A549 (cell line): ENCODE measurements around the gene CSPG4. TPM values are rescaled to one million over a fixed set of nuclear protein-coding genes. Genes with fewer than 3 reads are reported as not detected.

Experiments
- ATAC-seq, 2 experiments: fragments of 200-7000 bp in 1 of 2; fragments of >200 bp in 1 of 2; cut with Nextera tagmentation in 1 of 2; cut with Tn5 transposase in 1 of 2; 3 replicates each; pipeline versions ENCODE4 v1.8.0 to v1.9.1; 2018 to 2020; ENCODE audit warnings: mild to moderate bottlenecking in 1 of 2, moderate library complexity in 1 of 2
- CTCF ChIA-PET: fragments of 300-600 bp; sonication (Branson Sonifier 250); formaldehyde crosslinking; extraction: SDS; loops from one replicate; lab custom pipeline; 2021; ENCODE audit warnings: antibody characterized with exemption, inconsistent platforms; lab: Yijun Ruan, JAX
- POLR2A ChIA-PET: fragments of 350-600 bp; formaldehyde crosslinking; extraction: SDS; loops from one replicate; lab custom pipeline; 2021; ENCODE audit warnings: antibody characterized with exemption, inconsistent platforms; lab: Yijun Ruan, JAX
- DNase-seq, 2 experiments: peaks; one replicate each; pipeline versions ENCODE4 v3.0.0 to v3.0.0-alpha.2; 2011 to 2016; ENCODE audit warnings: low read depth in 1 of 2, low spot score in 1 of 2
- FAIRE-seq: peaks from 2 replicates; lab custom pipeline; 2011; peaks lifted over from hg19 to GRCh38; lab: Jason Lieb, UNC
- H3K27ac ChIP-seq, 2 experiments: fragments of >200 bp; sonication (Bioruptor Twin); formaldehyde crosslinking; 3 replicates each; pipeline ENCODE4 v1.5.1; 2016 to 2017
- H3K4me1 ChIP-seq: fragments of >200 bp; sonication (Bioruptor Twin); formaldehyde crosslinking; 3 replicates; pipeline ENCODE4 v1.6.1; 2016
- H3K4me2 ChIP-seq: fragments of >200 bp; sonication (Bioruptor Twin); formaldehyde crosslinking; 3 replicates; pipeline ENCODE4 v1.6.1; 2016
- H3K4me3 ChIP-seq: fragments of >200 bp; sonication (Bioruptor Twin); formaldehyde crosslinking; 3 replicates; pipeline ENCODE4 v1.5.1; 2016
- H3K9me3 ChIP-seq: fragments of >200 bp; sonication (Bioruptor Twin); formaldehyde crosslinking; 3 replicates; pipeline ENCODE4 v1.6.1; 2016
- BHLHE40 ChIP-seq: IDR thresholded peaks from 2 replicates; pipeline ENCODE4 v1.6.1; 2012; ENCODE audit warnings: low read depth, low read length, inconsistent platforms
- CBX8 ChIP-seq: fragments of 200-600 bp; sonication (generic); IDR thresholded peaks from 2 replicates; pipeline ENCODE4 v1.6.1; 2016
- CEBPB ChIP-seq, 2 experiments: fragments of >200 bp in 1 of 2; sonication (Bioruptor Twin) in 1 of 2; formaldehyde crosslinking in 1 of 2; IDR thresholded peaks; 2 replicates each; pipeline ENCODE4 v1.6.1; 2012 to 2016
- CHD2 ChIP-seq: fragments of 150-350 bp; IDR thresholded peaks from 2 replicates; pipeline ENCODE4 v1.6.1; 2014; ENCODE audit warnings: low read length; ENCODE audit not compliant: partially characterized antibody
- CHD4 ChIP-seq: fragments of 200-600 bp; sonication (generic); IDR thresholded peaks from 2 replicates; pipeline ENCODE4 v1.6.1; 2016; ENCODE audit warnings: antibody characterized with exemption, mild to moderate bottlenecking, borderline replicate concordance
- CTCF ChIP-seq: fragments of >200 bp; sonication (Bioruptor Twin); formaldehyde crosslinking; IDR thresholded peaks from 3 replicates; pipeline ENCODE4 v1.5.1; 2016
- EHF ChIP-seq: fragments of 250-450 bp; sonication (Bioruptor Pico); IDR thresholded peaks from 2 replicates; pipeline ENCODE4 v1.5.0; 2020; ENCODE audit warnings: mild to moderate bottlenecking
- EP300 ChIP-seq, 2 experiments: fragments of >200 bp; sonication (Bioruptor Twin); formaldehyde crosslinking; IDR thresholded peaks; 2 replicates in 1 of 2; 3 replicates in 1 of 2; pipeline ENCODE4 v1.6.1; 2016 to 2017
- ESRRA ChIP-seq: fragments of 150-350 bp; IDR thresholded peaks from 2 replicates; pipeline ENCODE4 v1.6.1; 2014; ENCODE audit warnings: mild to moderate bottlenecking, low read length, borderline replicate concordance
- FOSB ChIP-seq: fragments of 250-450 bp; sonication (Bioruptor Pico); IDR thresholded peaks from 2 replicates; pipeline ENCODE4 v1.5.0; 2020; ENCODE audit warnings: mild to moderate bottlenecking, moderate library complexity
- FOSL2 ChIP-seq, 2 experiments: fragments of 450-650 bp in 1 of 2; fragments of >200 bp in 1 of 2; sonication (Bioruptor Twin) in 1 of 2; formaldehyde crosslinking; IDR thresholded peaks; 2 replicates each; pipeline versions ENCODE4 v1.5.0 to v1.6.1; 2016 to 2020; ENCODE audit warnings: mild to moderate bottlenecking in 1 of 2, moderate library complexity in 1 of 2
- FOXS1 ChIP-seq: fragments of 250-450 bp; sonication (Bioruptor Pico); IDR thresholded peaks from 2 replicates; pipeline ENCODE4 v1.5.0; 2020; ENCODE audit warnings: mild to moderate bottlenecking, moderate library complexity
- GATA3 ChIP-seq: IDR thresholded peaks from 2 replicates; pipeline ENCODE4 v1.6.1; 2012; ENCODE audit warnings: borderline replicate concordance
- HDAC2 ChIP-seq: fragments of 200-600 bp; sonication (generic); IDR thresholded peaks from 2 replicates; pipeline ENCODE4 v1.6.1; 2016
- HOXA7 ChIP-seq: fragments of 250-450 bp; sonication (Bioruptor Pico); IDR thresholded peaks from 2 replicates; pipeline ENCODE4 v1.5.0; 2020; ENCODE audit warnings: mild to moderate bottlenecking, moderate library complexity
- HOXB13 ChIP-seq: fragments of 250-450 bp; sonication (Bioruptor Pico); IDR thresholded peaks from 2 replicates; pipeline ENCODE4 v1.5.0; 2020; ENCODE audit warnings: low read depth, mild to moderate bottlenecking, moderate library complexity
- JUN ChIP-seq, 2 experiments: fragments of >200 bp; sonication (Bioruptor Twin); formaldehyde crosslinking; IDR thresholded peaks; 2 replicates in 1 of 2; 3 replicates in 1 of 2; pipeline ENCODE4 v1.6.1; 2016 to 2017
- JUNB ChIP-seq: fragments of >200 bp; sonication (Bioruptor Twin); formaldehyde crosslinking; IDR thresholded peaks from 2 replicates; pipeline ENCODE4 v1.6.1; 2016
- KDM1A ChIP-seq: fragments of 200-600 bp; sonication (generic); IDR thresholded peaks from 2 replicates; pipeline ENCODE4 v1.6.1; 2016; ENCODE audit warnings: low read depth, mild to moderate bottlenecking
- KDM5A ChIP-seq: fragments of 200-600 bp; sonication (generic); IDR thresholded peaks from 2 replicates; pipeline ENCODE4 v1.6.1; 2016; ENCODE audit warnings: antibody characterized with exemption, mild to moderate bottlenecking
- MAFK ChIP-seq: fragments of 450-650 bp; IDR thresholded peaks from 2 replicates; pipeline ENCODE4 v1.6.1; 2014; ENCODE audit not compliant: partially characterized antibody
- MAX ChIP-seq: IDR thresholded peaks from 2 replicates; pipeline ENCODE4 v1.6.1; 2012
- MYC ChIP-seq: IDR thresholded peaks from 2 replicates; pipeline ENCODE4 v1.6.1; 2012; ENCODE audit warnings: mild to moderate bottlenecking, inconsistent platforms, low read length, improper control_type of control experiment, borderline replicate concordance
- NFE2L2 ChIP-seq: fragments of 150-350 bp; conservative IDR thresholded peaks from 2 replicates; pipeline ENCODE4 v1.6.1; 2014; ENCODE audit warnings: low read length
- POLR2A ChIP-seq: IDR thresholded peaks from 2 replicates; pipeline ENCODE4 v1.6.1; 2012; ENCODE audit warnings: mild to moderate bottlenecking, low read length
- RFX5 ChIP-seq: fragments of 450-650 bp; IDR thresholded peaks from 2 replicates; pipeline ENCODE4 v1.7.1; 2014; ENCODE audit warnings: antibody characterized with exemption, mild to moderate bottlenecking, moderate library complexity
- SMC3 ChIP-seq: fragments of >200 bp; sonication (Bioruptor Twin); formaldehyde crosslinking; IDR thresholded peaks from 3 replicates; pipeline ENCODE4 v1.6.1; 2018; ENCODE audit warnings: inconsistent platforms
- SREBF2 ChIP-seq: fragments of 450-650 bp; IDR thresholded peaks from 2 replicates; pipeline ENCODE4 v1.6.1; 2014; ENCODE audit warnings: mild to moderate bottlenecking, moderate library complexity
- TFCP2L1 ChIP-seq: fragments of 250-450 bp; sonication (Bioruptor Pico); IDR thresholded peaks from 2 replicates; pipeline ENCODE4 v1.5.0; 2021; ENCODE audit warnings: mild to moderate bottlenecking
- ZC3H11A ChIP-seq: fragments of 450-650 bp; IDR thresholded peaks from 2 replicates; pipeline ENCODE4 v1.6.1; 2014; ENCODE audit warnings: antibody characterized with exemption, mild to moderate bottlenecking
- ZFP36 ChIP-seq: fragments of 450-650 bp; IDR thresholded peaks from 2 replicates; pipeline ENCODE4 v1.6.1; 2014; ENCODE audit warnings: borderline replicate concordance; ENCODE audit not compliant: partially characterized antibody
- ZNF302 ChIP-seq: fragments of 250-450 bp; sonication (Bioruptor Pico); IDR thresholded peaks from 2 replicates; pipeline ENCODE4 v1.9.0; 2021; ENCODE audit warnings: inconsistent platforms, mild to moderate bottlenecking, moderate library complexity
- WGBS: methylation state at CpG from one replicate; pipeline ENCODE4 v1.1.6; 2017; ENCODE audit errors: missing lambda C conversion rate; 5-methylcytosine and 5-hydroxymethylcytosine counted together
- polyA plus RNA-seq, 4 experiments: library from polyadenylated mRNA; depleted of rRNA in 3 of 4; stranded (reverse); fragments of >200 nt; fragmentation: RNase III in 1 of 4; extraction: RNeasy Plus Mini Kit Qiagen cat#74134 plus additional on column Dnase treatment in 1 of 4; gene quantifications; 2 replicates in 3 of 4; 3 replicates in 1 of 4; pipeline ENCODE4 v1.2.3, GENCODE V29; 2011 to 2017
- TF ChIP-seq, protein P1 (sequence below): fragments of 250-450 bp; sonication (Bioruptor Pico); IDR thresholded peaks from 2 replicates; pipeline ENCODE4 v1.5.0; 2021; ENCODE audit warnings: mild to moderate bottlenecking, moderate library complexity, borderline replicate concordance
- TF ChIP-seq, protein P2 (sequence below): fragments of 250-450 bp; sonication (Bioruptor Pico); IDR thresholded peaks from 2 replicates; pipeline ENCODE4 v1.5.0; 2020; ENCODE audit warnings: low read depth, mild to moderate bottlenecking, moderate library complexity
- TF ChIP-seq, protein P3 (sequence below): fragments of 450-650 bp; IDR thresholded peaks from 2 replicates; pipeline ENCODE4 v1.6.1; 2014; ENCODE audit warnings: antibody characterized with exemption
- TF ChIP-seq, protein P4 (sequence below): IDR thresholded peaks from 2 replicates; pipeline ENCODE4 v1.6.1; 2012

The CSPG4 gene
- polyA plus RNA-seq, 2 of the 4 experiments (the other 2 are of a cell fraction), result 0.01 to 0.06 TPM

DNA sequence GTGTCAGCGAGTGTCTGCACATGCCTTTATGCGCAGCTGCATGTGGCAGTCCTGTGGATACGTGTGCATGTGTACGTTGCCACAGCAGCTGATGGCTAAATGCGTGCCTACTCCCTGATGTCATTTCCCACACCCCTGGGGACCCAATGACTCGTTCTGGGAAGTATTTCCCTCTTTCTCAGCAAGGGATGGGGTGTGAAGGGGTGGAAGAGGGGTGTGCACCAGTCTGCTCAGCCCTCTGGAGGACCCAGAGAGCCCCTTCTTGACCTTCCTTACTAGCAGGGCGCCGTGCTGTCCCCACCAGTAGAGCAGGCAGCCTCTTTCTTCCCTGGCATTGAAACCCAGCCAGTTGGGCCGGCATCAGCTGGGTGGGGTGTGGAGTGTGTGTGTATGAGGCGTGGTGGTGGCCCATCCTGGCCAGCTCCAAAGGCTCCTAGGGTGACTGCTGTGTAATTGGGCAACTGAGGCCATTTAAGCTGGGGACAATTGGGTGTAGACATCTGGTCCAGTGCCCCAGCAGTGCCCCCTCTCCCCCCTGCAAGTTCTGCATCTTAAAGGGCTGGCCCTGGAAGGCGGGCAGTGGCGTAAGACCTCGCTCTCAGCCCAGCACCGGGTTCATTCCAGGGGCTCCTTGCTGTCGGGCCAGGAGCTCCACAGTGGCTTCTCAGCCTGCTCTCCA is 45.7 kb downstream of the CSPG4 start:
- ATAC-seq, result peak; percentile 85
- H3K9me3 ChIP-seq, result no peaks in the 10 kb centered on the region
- ChIA-PET POLR2A (interaction anchor here (0.7 to 2.2 kb wide), 3 partner anchors 20 to 135 kb away, joined by 3 to 14 read pairs (median 3); partner anchors contain the start of genes IMP3 and SNX33), CTCF (interaction anchor here (0.8 to 23.4 kb wide), 11 partner anchors 9 to 299 kb away, joined by 3 to 394 read pairs (median 8); partner anchors contain the start of genes IMP3, PTPN9, SNUPN and SNX33)
- DNase-seq, result peak; percentile 96 to 98
- H3K4me3 ChIP-seq, result no peak overlapping the region
- peak overlapping the region; percentile 55 for H3K4me2 ChIP-seq
- 44% methylated on average over 15 of the region's 15 CpGs for WGBS
- H3K4me1 ChIP-seq, result peaks cover 65% of the 10 kb centered on the region
- peak; percentile 98 for FAIRE-seq
- peak overlapping the region; percentile 70 to 83 for H3K27ac ChIP-seq
- TF ChIP-seq KDM1A (no peak), JUN (IDR thresholded peaks at IDR 0.05) (peak in 1 of 2 experiments; percentile 55; a peak in 2 of 5 replicates), MAX (peak; percentile 97), HDAC2 (no peak), CHD2 (no peak), ZNF302 (CRISPR knock-in tag) (no peak), MAFK (no peak), ESRRA (no peak), KDM5A (no peak), FOSB (CRISPR knock-in tag) (no peak), CEBPB (IDR thresholded peaks at IDR 0.05) (0 out of 4 replicates have a peak, but pooled peaks of 1 of the 2 experiments have one; percentile 1), TFCP2L1 (CRISPR knock-in tag) (no peak), HOXB13 (CRISPR knock-in tag) (peak; percentile 91), EHF (CRISPR knock-in tag) (0 out of 2 replicates have a peak, but pooled peaks have one; percentile 53), BHLHE40 (peak; percentile 73; the same call in 1 of the 2 replicates), SMC3 (no peak), MYC (0 out of 2 replicates have a peak, but pooled peaks have one; percentile 59), RFX5 (no peak), CBX8 (no peak), ZC3H11A (no peak), NFE2L2 (no peak), POLR2A (no peak), CTCF (no peak), SREBF2 (no peak), ZFP36 (no peak), CHD4 (no peak), EP300 (IDR thresholded peaks at IDR 0.05) (peak; percentile 27 to 49; a peak in 3 of 5 replicates), JUNB (peak; percentile 47; the same call in 1 of the 2 replicates), FOXS1 (CRISPR knock-in tag) (peak; percentile 67; the same call in 1 of the 2 replicates), HOXA7 (CRISPR knock-in tag) (no peak), GATA3 (peak; percentile 73; the same call in 1 of the 2 replicates), FOSL2 (IDR thresholded peaks at IDR 0.05) (0 out of 2 replicates have a peak, but pooled peaks have one; percentile 17), FOSL2 (CRISPR knock-in tag; IDR thresholded peaks at IDR 0.05) (peak; percentile 95)
- TF ChIP-seq, protein P1, sequence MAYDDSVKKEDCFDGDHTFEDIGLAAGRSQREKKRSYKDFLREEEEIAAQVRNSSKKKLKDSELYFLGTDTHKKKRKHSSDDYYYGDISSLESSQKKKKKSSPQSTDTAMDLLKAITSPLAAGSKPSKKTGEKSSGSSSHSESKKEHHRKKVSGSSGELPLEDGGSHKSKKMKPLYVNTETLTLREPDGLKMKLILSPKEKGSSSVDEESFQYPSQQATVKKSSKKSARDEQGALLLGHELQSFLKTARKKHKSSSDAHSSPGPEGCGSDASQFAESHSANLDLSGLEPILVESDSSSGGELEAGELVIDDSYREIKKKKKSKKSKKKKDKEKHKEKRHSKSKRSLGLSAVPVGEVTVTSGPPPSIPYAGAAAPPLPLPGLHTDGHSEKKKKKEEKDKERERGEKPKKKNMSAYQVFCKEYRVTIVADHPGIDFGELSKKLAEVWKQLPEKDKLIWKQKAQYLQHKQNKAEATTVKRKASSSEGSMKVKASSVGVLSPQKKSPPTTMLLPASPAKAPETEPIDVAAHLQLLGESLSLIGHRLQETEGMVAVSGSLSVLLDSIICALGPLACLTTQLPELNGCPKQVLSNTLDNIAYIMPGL (CRISPR knock-in tag), result no peak
- TF ChIP-seq, protein P2, sequence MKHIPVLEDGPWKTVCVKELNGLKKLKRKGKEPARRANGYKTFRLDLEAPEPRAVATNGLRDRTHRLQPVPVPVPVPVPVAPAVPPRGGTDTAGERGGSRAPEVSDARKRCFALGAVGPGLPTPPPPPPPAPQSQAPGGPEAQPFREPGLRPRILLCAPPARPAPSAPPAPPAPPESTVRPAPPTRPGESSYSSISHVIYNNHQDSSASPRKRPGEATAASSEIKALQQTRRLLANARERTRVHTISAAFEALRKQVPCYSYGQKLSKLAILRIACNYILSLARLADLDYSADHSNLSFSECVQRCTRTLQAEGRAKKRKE (CRISPR knock-in tag), result peak; percentile 97; the same call in 1 of the 2 replicates
- TF ChIP-seq, protein P3, sequence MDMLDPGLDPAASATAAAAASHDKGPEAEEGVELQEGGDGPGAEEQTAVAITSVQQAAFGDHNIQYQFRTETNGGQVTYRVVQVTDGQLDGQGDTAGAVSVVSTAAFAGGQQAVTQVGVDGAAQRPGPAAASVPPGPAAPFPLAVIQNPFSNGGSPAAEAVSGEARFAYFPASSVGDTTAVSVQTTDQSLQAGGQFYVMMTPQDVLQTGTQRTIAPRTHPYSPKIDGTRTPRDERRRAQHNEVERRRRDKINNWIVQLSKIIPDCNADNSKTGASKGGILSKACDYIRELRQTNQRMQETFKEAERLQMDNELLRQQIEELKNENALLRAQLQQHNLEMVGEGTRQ, result peak; percentile 46; the same call in 1 of the 2 replicates
- TF ChIP-seq, protein P4, sequence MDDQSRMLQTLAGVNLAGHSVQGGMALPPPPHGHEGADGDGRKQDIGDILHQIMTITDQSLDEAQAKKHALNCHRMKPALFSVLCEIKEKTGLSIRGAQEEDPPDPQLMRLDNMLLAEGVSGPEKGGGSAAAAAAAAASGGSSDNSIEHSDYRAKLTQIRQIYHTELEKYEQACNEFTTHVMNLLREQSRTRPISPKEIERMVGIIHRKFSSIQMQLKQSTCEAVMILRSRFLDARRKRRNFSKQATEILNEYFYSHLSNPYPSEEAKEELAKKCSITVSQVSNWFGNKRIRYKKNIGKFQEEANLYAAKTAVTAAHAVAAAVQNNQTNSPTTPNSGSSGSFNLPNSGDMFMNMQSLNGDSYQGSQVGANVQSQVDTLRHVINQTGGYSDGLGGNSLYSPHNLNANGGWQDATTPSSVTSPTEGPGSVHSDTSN, result peak; percentile 74
